Endothelial cell (in vitro differentiated cells): ENCODE data around the gene OXSM. TPM values are rescaled to one million over a fixed set of nuclear protein-coding genes. Genes with fewer than 3 reads are reported as not detected.

ENCODE experiments used
- DNase-seq: peaks from one replicate; pipeline ENCODE4 v3.0.0; 2021; ENCODE audit warnings: low spot score
- H3K27ac Mint-ChIP-seq: one replicate; pipeline ENCODE4 v1.8.0; 2021; ENCODE audit warnings: mixed read lengths, inconsistent platforms; ENCODE audit not compliant: unreplicated experiment
- H3K27me3 Mint-ChIP-seq: one replicate; pipeline ENCODE4 v1.8.0; 2021; ENCODE audit warnings: mild to moderate bottlenecking, moderate library complexity, mixed read lengths, inconsistent platforms; ENCODE audit not compliant: unreplicated experiment
- H3K36me3 Mint-ChIP-seq: one replicate; pipeline ENCODE4 v1.8.0; 2021; ENCODE audit warnings: mild to moderate bottlenecking, low read depth, mixed read lengths, inconsistent platforms; ENCODE audit not compliant: unreplicated experiment
- H3K4me1 Mint-ChIP-seq: one replicate; pipeline ENCODE4 v1.8.0; 2021; ENCODE audit warnings: mild to moderate bottlenecking, mixed read lengths, inconsistent platforms; ENCODE audit not compliant: unreplicated experiment
- H3K4me3 Mint-ChIP-seq: one replicate; pipeline ENCODE4 v1.8.0; 2021; ENCODE audit warnings: mild to moderate bottlenecking, mixed read lengths, inconsistent platforms; ENCODE audit not compliant: unreplicated experiment
- H3K9me3 Mint-ChIP-seq: one replicate; pipeline ENCODE4 v1.8.0; 2021; ENCODE audit warnings: mixed read lengths, inconsistent platforms; ENCODE audit not compliant: unreplicated experiment
- CTCF ChIP-seq: fragments of 200-600 bp; sonication (generic); IDR thresholded peaks from one replicate; pipeline ENCODE4 v1.5.0; 2021; ENCODE audit warnings: antibody characterized with exemption; ENCODE audit not compliant: unreplicated experiment
- long read RNA-seq: library from polyadenylated mRNA; unstranded; transcript quantifications from one replicate; pipeline ENCODE4 v2.0.0, GENCODE V29; 2020; ENCODE audit not compliant: unreplicated experiment
- total RNA-seq: library from RNA; stranded (reverse); fragmentation: NEBNext Ultra II Directional; extraction: Animal tissue kit (Norgen Biotek cat#: 25700); gene quantifications from one replicate; pipeline ENCODE4 v1.2.1, GENCODE V29; 2021; ENCODE audit not compliant: unreplicated experiment

Gene OXSM
- 11.4 TPM for total RNA-seq
- long read RNA-seq, transcript OXSM-201 (3 exons, 1,519 nt) = major isoform, 7 of 10 reads
- long read RNA-seq, partial matches to known transcripts = 1 of 10 reads
- long read RNA-seq, other reads (novel, unspliced or antisense) = 2 of 10 reads

GRCh38 chr3:25789596-25790556, at the start of gene OXSM:
TSS of gene OXSM (plus strand) at chr3:25790090. CDS start at chr3:25791021, 931 bp downstream.
- peaks cover 19% of the 10 kb centered on the region for H3K4me1 Mint-ChIP-seq
- H3K27ac Mint-ChIP-seq = peak within 1 kb of the TSS; percentile 95
- peak; percentile 77 for DNase-seq
- no peaks in the 10 kb centered on the region for H3K36me3 Mint-ChIP-seq
- no peak for TF ChIP-seq CTCF
- no peaks in the 10 kb centered on the region for H3K27me3 Mint-ChIP-seq
- no peaks in the 10 kb centered on the region for H3K9me3 Mint-ChIP-seq
- peak within 1 kb of the TSS; percentile 97 for H3K4me3 Mint-ChIP-seq

GRCh38 chr3:25744470-25744869, 45.4 kb upstream of the OXSM start:
- no peak for DNase-seq
- Mint-ChIP-seq H3K27me3 (no peaks in the 10 kb centered on the region), H3K36me3 (peaks cover 4% of the 10 kb centered on the region), H3K27ac (no peak overlapping the region), H3K4me3 (no peak overlapping the region), H3K4me1 (peaks cover 6% of the 10 kb centered on the region), H3K9me3 (no peaks in the 10 kb centered on the region)
- no peak for TF ChIP-seq CTCF

GRCh38 chr3:25747033-25747432, 42.9 kb upstream of the OXSM start:
- H3K27me3 Mint-ChIP-seq = peaks cover 2% of the 10 kb centered on the region
- peaks cover 18% of the 10 kb centered on the region for H3K36me3 Mint-ChIP-seq
- no peak for TF ChIP-seq CTCF
- H3K4me3 Mint-ChIP-seq = no peak overlapping the region
- no peak for DNase-seq
- H3K9me3 Mint-ChIP-seq = no peaks in the 10 kb centered on the region
- no peak overlapping the region for H3K27ac Mint-ChIP-seq
- H3K4me1 Mint-ChIP-seq = peaks cover 6% of the 10 kb centered on the region

- TF ChIP-seq CTCF = no peak
- no peak overlapping the region for H3K27ac Mint-ChIP-seq
- peaks cover 18% of the 10 kb centered on the region for H3K36me3 Mint-ChIP-seq
- H3K4me1 Mint-ChIP-seq = peaks cover 6% of the 10 kb centered on the region
- peaks cover 2% of the 10 kb centered on the region for H3K27me3 Mint-ChIP-seq
- no peak for DNase-seq
- no peaks in the 10 kb centered on the region for H3K9me3 Mint-ChIP-seq
- no peak overlapping the region for H3K4me3 Mint-ChIP-seq
Measured at GRCh38 chr3:25748189-25748588, 41.7 kb upstream of the OXSM start.
